Small intestine (tissue), 7 donors: ENCODE results near the gene MSANTD2. TPM values are rescaled to one million over a fixed set of nuclear protein-coding genes. Genes with fewer than 3 reads are reported as not detected.
A peak's percentile ranks its signal among the peaks of the same experiment; 100 is the strongest.

ENCODE experiments used
- DNase-seq, 2 donors: peaks; one replicate each; pipeline versions ENCODE4 v3.0.0 to v3.0.0-alpha.2; 2013
- FAIRE-seq: peaks from 2 replicates; lab custom pipeline; 2012; peaks lifted over from hg19 to GRCh38; lab: Jason Lieb, UNC
- H3K27ac ChIP-seq, 3 donors: one replicate each; pipeline ENCODE4 v1.5.1; 2013; ENCODE audit warnings: low read length in 2 of 3, mild to moderate bottlenecking in 2 of 3, control low read depth in 1 of 3, inconsistent platforms in 1 of 3, low read depth in 1 of 3, moderate library complexity in 1 of 3
- H3K27me3 ChIP-seq, 3 donors: one replicate each; pipeline ENCODE4 v1.6.1; 2013; ENCODE audit warnings: low read length in 3 of 3, inconsistent platforms in 1 of 3; ENCODE audit not compliant: control insufficient read depth in 3 of 3, insufficient read depth in 3 of 3
- H3K36me3 ChIP-seq, 3 donors: one replicate each; pipeline ENCODE4 v1.6.1; 2013; ENCODE audit warnings: low read length in 3 of 3, inconsistent platforms in 1 of 3, low read depth in 1 of 3, mild to moderate bottlenecking in 1 of 3, moderate library complexity in 1 of 3; ENCODE audit not compliant: control insufficient read depth in 3 of 3, insufficient read depth in 2 of 3
- H3K4me1 ChIP-seq, 3 donors: one replicate each; pipeline ENCODE4 v1.6.1; 2013; ENCODE audit warnings: low read length in 2 of 3, inconsistent platforms in 1 of 3, low read depth in 1 of 3, mild to moderate bottlenecking in 1 of 3, moderate library complexity in 1 of 3; ENCODE audit not compliant: control insufficient read depth in 3 of 3, insufficient read depth in 2 of 3
- H3K4me3 ChIP-seq, 3 donors: one replicate each; pipeline ENCODE4 v1.5.1; 2013; ENCODE audit warnings: low read length in 3 of 3, control low read depth in 1 of 3, inconsistent platforms in 1 of 3, low read depth in 1 of 3, mild to moderate bottlenecking in 1 of 3, moderate library complexity in 1 of 3
- H3K9me3 ChIP-seq, 2 donors: one replicate each; pipeline ENCODE4 v1.6.1; 2013; ENCODE audit warnings: low read depth in 1 of 2, low read length in 1 of 2; ENCODE audit not compliant: control insufficient read depth in 2 of 2, insufficient read depth in 1 of 2
- WGBS, 3 donors: extraction: QIAGEN DNeasy Blood & Tissue Kit; methylation state at CpG; one replicate each; pipeline ENCODE4 v1.1.7; 2013; 5-methylcytosine and 5-hydroxymethylcytosine counted together
- polyA plus RNA-seq, 4 donors: library from polyadenylated mRNA; stranded (reverse) in 3 of 4; unstranded in 1 of 4; fragments of 200-250 nt in 3 of 4; fragments of 120-200 nt in 1 of 4; gene quantifications; one replicate each; pipeline versions ENCODE4 v1.2.1 to v1.2.3, GENCODE V29; 2013
- donor health status: healthy with polysubstance abuse.
- donor health status: control.
- donor health status: control.
- donor health status: Bipolar disorder and iron deficiency.
- donor health status: healthy.

The MSANTD2 gene
- polyA plus RNA-seq, 4 donors = 4.4 to 19.9 (median 6.4) TPM

GRCh38 chr11:124839972-124840621 is 39.9 kb upstream of the MSANTD2 start:
- Histone ChIP-seq H3K36me3 (no peaks in the 10 kb centered on the region), H3K4me1 (peaks cover 0 to 15% (median 0%) of the 10 kb centered on the region in 3 donors), H3K9me3 (no peaks in the 10 kb centered on the region), H3K27ac (no peak overlapping the region), H3K27me3 (peaks cover 6 to 69% (median 46%) of the 10 kb centered on the region in 3 donors), H3K4me3 (peak overlapping the region in 1 of 3 donors; percentile 27)
- DNase-seq (no peak), FAIRE-seq (no peak)
- WGBS, 3 donors = 6 to 13% (median 12%) methylated on average over 17 to 20 of the region's 20 CpGs

- Histone ChIP-seq H3K36me3 (no peaks in the 10 kb centered on the region), H3K27ac (no peak overlapping the region), H3K4me1 (peaks cover 0 to 15% (median 0%) of the 10 kb centered on the region in 3 donors), H3K9me3 (no peaks in the 10 kb centered on the region), H3K27me3 (peaks cover 6 to 61% (median 40%) of the 10 kb centered on the region in 3 donors), H3K4me3 (peak overlapping the region in 1 of 3 donors; percentile 27)
- FAIRE-seq (no peak), DNase-seq (peak in 1 of 2 donors; percentile 26)
- 0 to 2% (median 1%) methylated on average over 70 to 87 of the region's 87 CpGs for WGBS, 3 donors
Observed at GRCh38 chr11:124839128-124839971, 39.1 kb upstream of the MSANTD2 start.

GRCh38 chr11:124838805-124839127 is 38.6 kb upstream of the MSANTD2 start:
- 25 to 31% (median 28%) methylated on average over 5 of the region's 5 CpGs for WGBS, 3 donors
- H3K27ac ChIP-seq = no peak overlapping the region
- no peaks in the 10 kb centered on the region for H3K9me3 ChIP-seq
- FAIRE-seq = no peak
- H3K4me3 ChIP-seq = no peak overlapping the region
- peaks cover 0 to 15% (median 0%) of the 10 kb centered on the region in 3 donors for H3K4me1 ChIP-seq
- peaks cover 6 to 55% (median 35%) of the 10 kb centered on the region in 3 donors for H3K27me3 ChIP-seq
- no peak for DNase-seq
- H3K36me3 ChIP-seq = no peaks in the 10 kb centered on the region

- FAIRE-seq (no peak), DNase-seq (peak; percentile 31 to 54)
- Histone ChIP-seq H3K27me3 (peaks cover 6 to 50% (median 25%) of the 10 kb centered on the region in 3 donors), H3K27ac (no peak overlapping the region), H3K4me3 (no peak overlapping the region), H3K36me3 (no peaks in the 10 kb centered on the region), H3K4me1 (peaks cover 0 to 9% (median 0%) of the 10 kb centered on the region in 3 donors), H3K9me3 (no peaks in the 10 kb centered on the region)
- WGBS, 3 donors = 14 to 20% (median 14%) methylated on average over 3 of the region's 3 CpGs
Observed at GRCh38 chr11:124837491-124837856, 37.3 kb upstream of the MSANTD2 start.

- no peak overlapping the region for H3K4me3 ChIP-seq
- no peaks in the 10 kb centered on the region for H3K36me3 ChIP-seq
- no peak for FAIRE-seq
- no peaks in the 10 kb centered on the region for H3K9me3 ChIP-seq
- H3K27ac ChIP-seq = no peak overlapping the region
- H3K27me3 ChIP-seq = peaks cover 6 to 40% (median 15%) of the 10 kb centered on the region in 3 donors
- WGBS, 3 donors = 83 to 90% (median 83%) methylated on average over 8 of the region's 8 CpGs
- no peak for DNase-seq
- peaks cover 0 to 9% (median 0%) of the 10 kb centered on the region in 3 donors for H3K4me1 ChIP-seq
Observed at GRCh38 chr11:124835918-124836317, 35.7 kb upstream of the MSANTD2 start.

- Histone ChIP-seq H3K4me1 (peaks cover 0 to 5% (median 0%) of the 10 kb centered on the region in 3 donors), H3K36me3 (no peaks in the 10 kb centered on the region), H3K9me3 (no peaks in the 10 kb centered on the region), H3K27ac (no peak overlapping the region), H3K27me3 (peaks cover 6 to 29% (median 7%) of the 10 kb centered on the region in 3 donors), H3K4me3 (no peak overlapping the region)
- FAIRE-seq = no peak
- WGBS, 3 donors = 34 to 64% (median 54%) methylated on average over 3 of the region's 3 CpGs
- DNase-seq = peak in 1 of 2 donors; percentile 34
Observed at GRCh38 chr11:124834526-124835180, 34.4 kb upstream of the MSANTD2 start.

GRCh38 chr11:124832571-124832970 is 32.4 kb upstream of the MSANTD2 start:
- DNase-seq = no peak

GRCh38 chr11:124831897-124832296 is 31.7 kb upstream of the MSANTD2 start:
- H3K9me3 ChIP-seq = no peaks in the 10 kb centered on the region
- H3K27ac ChIP-seq = no peak overlapping the region
- H3K4me1 ChIP-seq = no peaks in the 10 kb centered on the region
- WGBS, 3 donors = 96 to 98% (median 97%) methylated on average over 2 of the region's 2 CpGs
- peaks cover 0 to 8% (median 0%) of the 10 kb centered on the region in 3 donors for H3K27me3 ChIP-seq
- H3K4me3 ChIP-seq = no peak overlapping the region
- H3K36me3 ChIP-seq = no peaks in the 10 kb centered on the region
- DNase-seq = no peak
- FAIRE-seq = no peak

More at GRCh38 chr11:124832571-124832970, 32.4 kb upstream of the MSANTD2 start:
- Histone ChIP-seq H3K4me3 (no peak overlapping the region), H3K9me3 (no peaks in the 10 kb centered on the region), H3K27me3 (peaks cover 0 to 8% (median 0%) of the 10 kb centered on the region in 3 donors), H3K36me3 (no peaks in the 10 kb centered on the region), H3K4me1 (no peaks in the 10 kb centered on the region), H3K27ac (no peak overlapping the region)
- no peak for FAIRE-seq
- WGBS, 3 donors = 75 to 81% (median 78%) methylated on average over 4 of the region's 4 CpGs
